B cell (primary cell): Measurements from ENCODE around the gene FHIP2A. TPM values are rescaled to one million over a fixed set of nuclear protein-coding genes. Genes with fewer than 3 reads are reported as not detected.

ENCODE experiments used
- ATAC-seq: fragments of 200-7000 bp; cut with Tn5 transposase; one replicate; pipeline ENCODE4 v1.10.0; 2021; ENCODE audit warnings: low read depth, mild to moderate bottlenecking, moderate number of reproducible peaks, moderate library complexity
- CTCF ChIA-PET: fragments of 350-600 bp; sonication (Branson Sonifier 250); formaldehyde crosslinking; loops from one replicate; lab custom pipeline; 2021; ENCODE audit warnings: antibody characterized with exemption, inconsistent platforms; lab: Charles Lee
- POLR2A ChIA-PET: fragments of 350-600 bp; sonication (Branson Sonifier 250); formaldehyde crosslinking; loops from one replicate; lab custom pipeline; 2021; ENCODE audit warnings: antibody characterized with exemption; lab: Charles Lee
- DNase-seq: peaks from one replicate; pipeline ENCODE4 v3.0.0; 2013
- H2AFZ ChIP-seq: 2 replicates; pipeline ENCODE4 v1.6.1; 2012; ENCODE audit warnings: mild to moderate bottlenecking, low read depth, low read length; ENCODE audit not compliant: insufficient read depth, poor library complexity, severe bottlenecking
- H3K27ac ChIP-seq, 2 donors: 1 replicate in 1 of 2; 2 replicates in 1 of 2; pipeline ENCODE4 v1.5.1; 2012 to 2013; ENCODE audit warnings: low read length in 2 of 2, mild to moderate bottlenecking in 2 of 2, moderate library complexity in 1 of 2
- H3K27me3 ChIP-seq, 4 experiments: fragments of 200-600 bp in 1 of 4; sonication (generic) in 1 of 4; replicated peaks in 1 of 4; 1 replicate in 2 of 4; 2 replicates in 2 of 4; pipeline versions ENCODE4 v1.6.1 to v1.7.0; 2013 to 2016; ENCODE audit warnings: low read length in 3 of 4, mild to moderate bottlenecking in 2 of 4, mixed read lengths in 1 of 4, moderate library complexity in 1 of 4; ENCODE audit not compliant: insufficient read depth in 4 of 4, control insufficient read depth in 3 of 4; ENCODE audit errors: control extremely low read depth in 1 of 4
- H3K36me3 ChIP-seq, 2 experiments: replicated peaks in 1 of 2; 1 replicate in 1 of 2; 2 replicates in 1 of 2; pipeline versions ENCODE4 v1.6.1 to v1.7.1; 2013; ENCODE audit warnings: low read length in 1 of 2; ENCODE audit not compliant: insufficient read depth in 2 of 2, control insufficient read depth in 1 of 2; ENCODE audit errors: control extremely low read depth in 1 of 2, extremely low read depth in 1 of 2
- H3K4me1 ChIP-seq, 2 donors: fragments of 200-600 bp in 1 of 2; sonication (generic) in 1 of 2; 1 replicate in 1 of 2; 2 replicates in 1 of 2; pipeline versions ENCODE4 v1.5.1 to v1.6.1; 2013 to 2017; ENCODE audit warnings: low read length in 2 of 2; ENCODE audit not compliant: control insufficient read depth in 2 of 2, insufficient read depth in 2 of 2
- H3K4me2 ChIP-seq: replicated peaks from 2 replicates; pipeline ENCODE3; 2012; ENCODE audit warnings: mild to moderate bottlenecking, low read depth, low read length; ENCODE audit not compliant: poor library complexity, severe bottlenecking
- H3K4me3 ChIP-seq, 5 experiments: fragments of 200-600 bp in 1 of 5; sonication (generic) in 1 of 5; 1 replicate in 3 of 5; 2 replicates in 2 of 5; pipeline versions ENCODE4 v1.5.1 to v1.7.0; 2011 to 2016; ENCODE audit warnings: low read length in 4 of 5, mild to moderate bottlenecking in 4 of 5, low read depth in 2 of 5, control low read depth in 1 of 5, moderate library complexity in 1 of 5; ENCODE audit not compliant: insufficient read depth in 1 of 5; ENCODE audit errors: control extremely low read depth in 1 of 5, extremely low read depth in 1 of 5
- H3K79me2 ChIP-seq: fragments of 200-600 bp; sonication (generic); one replicate; pipeline ENCODE4 v1.6.0; 2016; ENCODE audit warnings: low read length; ENCODE audit not compliant: control insufficient read depth, insufficient read depth
- H3K9ac ChIP-seq: fragments of 200-600 bp; sonication (generic); 2 replicates; pipeline ENCODE4 v1.6.1; 2017; ENCODE audit warnings: mild to moderate bottlenecking, low read length, moderate library complexity
- H3K9me3 ChIP-seq, 3 donors: one replicate each; pipeline versions ENCODE4 v1.6.1 to v1.7.1; 2013; ENCODE audit warnings: low read length in 2 of 3; ENCODE audit not compliant: control insufficient read depth in 2 of 3, insufficient read depth in 1 of 3; ENCODE audit errors: control extremely low read depth in 1 of 3
- H4K20me1 ChIP-seq: 2 replicates; pipeline ENCODE4 v1.6.0; 2012; ENCODE audit warnings: mild to moderate bottlenecking, low read length; ENCODE audit not compliant: insufficient read depth, control insufficient read depth, poor library complexity, severe bottlenecking
- H3K27ac Mint-ChIP-seq: one replicate; pipeline ENCODE4 v1.8.0; 2021; ENCODE audit warnings: mixed read lengths
- H3K27me3 Mint-ChIP-seq: one replicate; pipeline ENCODE4 v1.8.0; 2021; ENCODE audit warnings: mixed read lengths
- H3K4me1 Mint-ChIP-seq: one replicate; pipeline ENCODE4 v1.8.0; 2021; ENCODE audit warnings: mixed read lengths
- H3K4me3 Mint-ChIP-seq: one replicate; pipeline ENCODE4 v1.8.0; 2021; ENCODE audit warnings: mixed read lengths
- H3K9me3 Mint-ChIP-seq: one replicate; pipeline ENCODE4 v1.8.0; 2022; ENCODE audit warnings: mixed read lengths; ENCODE audit not compliant: insufficient read depth
- EZH2 ChIP-seq: IDR thresholded peaks from 2 replicates; pipeline ENCODE4 v1.6.1; 2012; ENCODE audit warnings: borderline replicate concordance, low read depth, mild to moderate bottlenecking, moderate library complexity, low read length; ENCODE audit not compliant: insufficient read depth, poor library complexity, severe bottlenecking
- WGBS: methylation state at CpG from one replicate; pipeline ENCODE4 v1.1.5; 2013; ENCODE audit warnings: missing lambda C conversion rate; ENCODE audit not compliant: insufficient coverage; 5-methylcytosine and 5-hydroxymethylcytosine counted together
- intact Hi-C: fragments of 100-400 bp; cut with micrococcal nuclease; formaldehyde crosslinking; loops from one replicate; pipeline ENCODE4 v1.10.0; 2022
- polyA plus RNA-seq: library from polyadenylated mRNA; depleted of rRNA; stranded (reverse); fragments of >200 nt; gene quantifications from 2 replicates; pipeline ENCODE4 v1.2.3, GENCODE V29; 2012
- total RNA-seq, 2 donors: library from RNA; stranded (reverse); fragments of 120-200 nt in 1 of 2; gene quantifications; 1 replicate in 1 of 2; 2 replicates in 1 of 2; pipeline versions ENCODE4 v1.2.3 to v1.2.4, GENCODE V29; 2013 to 2022
- TF ChIP-seq, protein P1 (sequence below): fragments of 200-600 bp; IDR thresholded peaks from one replicate; pipeline ENCODE4 v1.8.0; 2022; ENCODE audit warnings: antibody characterized with exemption, mild to moderate bottlenecking

FHIP2A gene
- total and polyA plus RNA-seq, 2 donors (not counting 1 experiment from before 2014, with no cell fraction given) = 4.9 to 18.2 TPM

DNA sequence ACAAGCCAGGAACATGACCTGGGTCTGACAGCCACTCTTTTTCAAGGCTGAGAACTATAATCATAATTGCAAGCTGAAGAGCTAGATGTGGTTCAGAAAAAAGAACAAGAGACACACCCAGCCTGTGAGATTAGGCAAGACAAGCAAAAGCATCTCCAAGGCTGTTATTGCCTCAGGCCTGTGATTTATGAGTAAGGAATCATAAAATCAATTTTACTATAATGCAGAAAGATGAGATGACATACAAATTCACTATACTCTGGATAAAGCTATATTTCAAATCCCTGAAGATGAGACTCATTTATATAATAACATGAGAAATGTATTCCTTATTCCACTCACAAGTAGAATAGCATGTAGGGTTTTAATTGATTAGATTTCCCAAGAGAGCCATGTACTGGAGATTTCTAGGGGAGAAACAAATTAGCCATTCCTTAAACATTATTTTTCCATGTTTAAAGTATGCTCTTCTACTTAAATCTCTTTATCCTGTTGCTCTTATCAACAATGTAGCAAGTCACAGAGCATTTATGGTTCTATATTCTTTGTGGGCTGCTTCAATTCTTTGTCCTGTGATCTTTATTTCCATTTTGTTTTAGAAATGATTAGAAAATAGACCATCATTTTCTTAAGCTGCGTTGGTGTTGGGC is 47.4 kb downstream of the FHIP2A start:
- TF ChIP-seq, protein P1, sequence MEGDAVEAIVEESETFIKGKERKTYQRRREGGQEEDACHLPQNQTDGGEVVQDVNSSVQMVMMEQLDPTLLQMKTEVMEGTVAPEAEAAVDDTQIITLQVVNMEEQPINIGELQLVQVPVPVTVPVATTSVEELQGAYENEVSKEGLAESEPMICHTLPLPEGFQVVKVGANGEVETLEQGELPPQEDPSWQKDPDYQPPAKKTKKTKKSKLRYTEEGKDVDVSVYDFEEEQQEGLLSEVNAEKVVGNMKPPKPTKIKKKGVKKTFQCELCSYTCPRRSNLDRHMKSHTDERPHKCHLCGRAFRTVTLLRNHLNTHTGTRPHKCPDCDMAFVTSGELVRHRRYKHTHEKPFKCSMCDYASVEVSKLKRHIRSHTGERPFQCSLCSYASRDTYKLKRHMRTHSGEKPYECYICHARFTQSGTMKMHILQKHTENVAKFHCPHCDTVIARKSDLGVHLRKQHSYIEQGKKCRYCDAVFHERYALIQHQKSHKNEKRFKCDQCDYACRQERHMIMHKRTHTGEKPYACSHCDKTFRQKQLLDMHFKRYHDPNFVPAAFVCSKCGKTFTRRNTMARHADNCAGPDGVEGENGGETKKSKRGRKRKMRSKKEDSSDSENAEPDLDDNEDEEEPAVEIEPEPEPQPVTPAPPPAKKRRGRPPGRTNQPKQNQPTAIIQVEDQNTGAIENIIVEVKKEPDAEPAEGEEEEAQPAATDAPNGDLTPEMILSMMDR = no peak
- no peak for TF ChIP-seq EZH2
- H3K27me3 ChIP-seq = peaks cover 0 to 4% (median 0%) of the 10 kb centered on the region in 4 experiments
- no peak overlapping the region for H3K4me2 ChIP-seq
- H4K20me1 ChIP-seq = no peaks in the 10 kb centered on the region
- no peak for ATAC-seq
- H3K4me1 Mint-ChIP-seq = no peaks in the 10 kb centered on the region
- intact Hi-C loops = no loop called here
- no peaks in the 10 kb centered on the region for H3K9me3 ChIP-seq
- POLR2A ChIA-PET = no interaction called here
- H3K79me2 ChIP-seq = no peaks in the 10 kb centered on the region
- no peak overlapping the region for H3K27ac ChIP-seq
- H3K36me3 ChIP-seq = no peaks in the 10 kb centered on the region
- H3K4me3 ChIP-seq = no peak overlapping the region
- peaks cover 10% of the 10 kb centered on the region for H3K27me3 Mint-ChIP-seq
- H3K9ac ChIP-seq = no peak overlapping the region
- H3K9me3 Mint-ChIP-seq = no peaks in the 10 kb centered on the region
- H2AFZ ChIP-seq = no peak overlapping the region
- H3K4me1 ChIP-seq = no peaks in the 10 kb centered on the region
- H3K27ac Mint-ChIP-seq = no peak overlapping the region
- WGBS = no CpG with 5 or more reads among the region's 1 CpG
- DNase-seq = no peak
- no peak overlapping the region for H3K4me3 Mint-ChIP-seq
- CTCF ChIA-PET = no interaction called here

DNA sequence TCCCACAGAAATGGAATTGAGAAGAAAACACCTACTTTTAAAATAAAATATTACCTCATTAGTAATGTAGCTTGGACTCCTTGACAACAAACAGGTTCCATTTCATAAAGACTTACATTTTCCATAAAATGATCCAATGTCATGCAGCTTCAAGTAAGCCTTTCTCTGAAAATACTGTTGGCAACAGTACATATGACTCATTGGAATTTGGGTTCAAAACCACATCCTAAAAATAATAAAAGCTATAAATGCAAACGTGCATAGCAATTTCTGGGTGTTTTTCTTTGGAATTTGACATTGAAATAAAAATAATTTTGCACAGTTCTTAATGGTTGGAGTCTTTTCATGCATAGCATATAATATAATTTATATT is 47.9 kb downstream of the FHIP2A start:
- intact Hi-C loops = no loop called here
- H3K9me3 ChIP-seq = no peaks in the 10 kb centered on the region
- H3K36me3 ChIP-seq = no peaks in the 10 kb centered on the region
- ATAC-seq = no peak
- Mint-ChIP-seq H3K27ac (no peak overlapping the region), H3K4me3 (no peak overlapping the region), H3K9me3 (no peaks in the 10 kb centered on the region), H3K4me1 (no peaks in the 10 kb centered on the region), H3K27me3 (peaks cover 10% of the 10 kb centered on the region)
- H3K9ac ChIP-seq = no peak overlapping the region
- H2AFZ ChIP-seq = no peak overlapping the region
- no peaks in the 10 kb centered on the region for H3K4me1 ChIP-seq
- no peak overlapping the region for H3K4me3 ChIP-seq
- CTCF ChIA-PET = interaction anchor here (1.1 kb wide), 1 partner anchor 10 kb away, joined by 4 read pairs; no protein-coding TSS in a partner anchor
- H3K4me2 ChIP-seq = no peak overlapping the region
- no peak overlapping the region for H3K27ac ChIP-seq
- H3K79me2 ChIP-seq = no peaks in the 10 kb centered on the region
- H4K20me1 ChIP-seq = no peaks in the 10 kb centered on the region
- POLR2A ChIA-PET = no interaction called here
- no CpG with 5 or more reads among the region's 1 CpG for WGBS
- H3K27me3 ChIP-seq = peaks cover 0 to 5% (median 0%) of the 10 kb centered on the region in 4 experiments
- no peak for DNase-seq
- TF ChIP-seq, protein P1 = no peak
- no peak for TF ChIP-seq EZH2
